Measurements from ENCODE around the gene PPM1B.

- TF ChIP-seq EZH2 (IDR thresholded peaks at IDR 0.05; ENCODE audit: insufficient read depth, poor library complexity, severe bottlenecking) (no peak), EZH2phosphoT487 (IDR thresholded peaks at IDR 0.05; ENCODE audit: insufficient read depth, low read depth) (no peak)
These were observed 24.0 kb downstream of the PPM1B start for GRCh38 chr2:44192646-44193045.

Data from GM23248 (cell line).